GM21619 (cell line): ENCODE results near the gene TRIM36.

Source experiments
- ATAC-seq: cut with Tn5 transposase; IDR thresholded peaks from one replicate; pipeline ENCODE4 v1.9.1; 2021; ENCODE audit not compliant: unreplicated experiment

TRIM36 gene, protein sequence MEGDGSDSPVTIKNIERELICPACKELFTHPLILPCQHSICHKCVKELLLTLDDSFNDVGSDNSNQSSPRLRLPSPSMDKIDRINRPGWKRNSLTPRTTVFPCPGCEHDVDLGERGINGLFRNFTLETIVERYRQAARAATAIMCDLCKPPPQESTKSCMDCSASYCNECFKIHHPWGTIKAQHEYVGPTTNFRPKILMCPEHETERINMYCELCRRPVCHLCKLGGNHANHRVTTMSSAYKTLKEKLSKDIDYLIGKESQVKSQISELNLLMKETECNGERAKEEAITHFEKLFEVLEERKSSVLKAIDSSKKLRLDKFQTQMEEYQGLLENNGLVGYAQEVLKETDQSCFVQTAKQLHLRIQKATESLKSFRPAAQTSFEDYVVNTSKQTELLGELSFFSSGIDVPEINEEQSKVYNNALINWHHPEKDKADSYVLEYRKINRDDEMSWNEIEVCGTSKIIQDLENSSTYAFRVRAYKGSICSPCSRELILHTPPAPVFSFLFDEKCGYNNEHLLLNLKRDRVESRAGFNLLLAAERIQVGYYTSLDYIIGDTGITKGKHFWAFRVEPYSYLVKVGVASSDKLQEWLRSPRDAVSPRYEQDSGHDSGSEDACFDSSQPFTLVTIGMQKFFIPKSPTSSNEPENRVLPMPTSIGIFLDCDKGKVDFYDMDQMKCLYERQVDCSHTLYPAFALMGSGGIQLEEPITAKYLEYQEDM

GRCh38 chr5:115169487-115170133, at the start of gene TRIM36:
Gene TRIM36, minus strand, starts transcription at chr5:115169908. Its CDS starts 274 bp downstream, at chr5:115169634.
- peak; percentile 97 for ATAC-seq

DNA sequence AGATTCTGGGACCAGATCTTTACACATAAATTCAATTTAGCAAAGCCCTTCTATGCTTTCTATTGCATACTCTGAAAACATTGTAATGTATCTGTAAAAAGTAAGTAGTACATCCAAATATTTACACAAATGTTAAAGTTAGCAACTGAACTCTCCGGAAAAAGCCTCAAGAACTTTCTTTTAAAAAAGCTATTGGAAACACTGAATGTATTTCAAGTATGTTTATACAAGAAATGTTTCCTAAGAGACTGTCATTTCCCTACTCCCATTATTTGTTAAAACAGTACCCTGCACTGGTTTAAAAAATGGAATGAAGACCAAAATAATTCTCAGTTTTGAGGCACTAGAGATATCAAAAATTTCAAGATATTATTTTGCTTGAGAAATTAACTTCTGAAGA, 44.8 kb upstream of the TRIM36 start:
- no peak for ATAC-seq

- ATAC-seq, result peak; percentile 100
These were observed 39.6 kb upstream of the TRIM36 start for GRCh38 chr5:115209279-115209678.

DNA sequence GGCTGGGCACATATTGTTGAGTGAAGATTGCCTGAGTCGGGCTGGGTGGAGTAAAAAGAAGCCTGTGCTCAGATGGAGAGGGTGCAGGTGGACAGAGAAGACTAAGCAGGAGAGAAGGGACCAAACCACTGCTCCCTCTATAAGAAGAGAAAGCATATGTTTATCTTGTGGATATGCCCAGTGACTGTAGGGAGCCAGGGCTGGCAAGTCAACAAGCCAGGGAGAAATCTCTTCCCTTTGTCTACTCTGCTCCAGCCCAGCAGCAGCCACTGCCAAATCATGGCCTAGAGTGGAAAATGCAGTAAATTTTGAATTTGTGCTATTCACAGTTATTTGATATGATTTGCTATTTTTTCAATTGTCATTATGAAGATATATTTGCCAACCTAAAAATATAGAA, 33.2 kb upstream of the TRIM36 start:
- no peak for ATAC-seq

DNA sequence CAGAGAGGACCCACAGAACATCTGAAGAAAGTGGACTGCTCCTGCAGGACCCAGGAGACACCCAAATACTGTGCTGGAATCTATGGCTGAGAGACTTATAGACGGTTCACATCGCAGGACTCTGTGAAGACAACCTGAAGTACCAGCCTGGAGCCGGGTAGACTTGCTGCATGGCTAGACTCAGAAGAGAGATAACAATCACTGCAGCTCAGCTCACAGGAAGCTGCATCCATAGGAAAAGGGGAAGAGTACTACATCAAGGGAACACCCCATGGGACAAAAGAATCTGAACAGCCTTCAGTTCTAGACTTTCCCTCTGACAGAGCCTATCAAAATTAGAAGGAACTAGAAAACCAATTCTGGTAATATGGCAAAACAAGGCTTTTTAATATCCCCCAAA, 26.5 kb upstream of the TRIM36 start:
- ATAC-seq, result no peak

DNA sequence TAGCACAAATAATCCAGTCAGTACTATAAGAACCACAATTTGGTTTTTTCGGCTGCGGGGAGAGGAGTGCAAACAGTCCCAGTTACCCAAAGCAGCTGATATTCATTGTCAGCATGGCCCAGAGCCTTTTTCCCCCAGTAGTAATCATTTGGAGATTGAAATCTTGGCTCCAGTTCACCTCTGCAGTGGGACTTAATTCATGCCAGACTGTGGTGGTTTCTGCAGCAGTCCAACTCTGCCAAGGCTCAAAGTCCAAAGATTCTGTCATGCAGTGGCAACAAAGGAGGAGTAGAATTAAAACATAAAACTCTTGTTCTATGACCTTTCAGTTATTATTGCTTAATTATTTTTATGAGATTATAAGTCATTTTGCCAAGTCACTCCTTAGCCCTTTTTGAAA, 25.0 kb upstream of the TRIM36 start:
- ATAC-seq, result no peak

DNA sequence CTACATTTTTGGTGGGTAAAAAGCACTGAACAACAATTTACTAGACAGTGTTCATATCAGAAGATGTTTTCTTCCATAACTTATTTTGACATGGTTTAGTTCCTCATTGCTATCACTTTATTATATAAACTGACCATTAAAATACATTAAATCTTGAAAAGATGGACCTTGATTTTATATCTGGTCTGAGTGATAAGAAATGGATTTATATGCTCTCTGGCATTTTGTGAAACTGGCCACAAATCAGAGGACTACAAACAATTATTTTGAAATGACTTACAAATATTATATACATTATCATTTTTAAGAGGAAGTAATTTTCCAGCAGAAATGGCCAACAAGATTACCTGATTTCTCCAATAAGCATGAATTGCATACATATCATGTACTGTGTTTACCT, 23.6 kb upstream of the TRIM36 start:
- no peak for ATAC-seq

- no peak for ATAC-seq
These were observed 22.4 kb upstream of the TRIM36 start for GRCh38 chr5:115192098-115192497.

DNA sequence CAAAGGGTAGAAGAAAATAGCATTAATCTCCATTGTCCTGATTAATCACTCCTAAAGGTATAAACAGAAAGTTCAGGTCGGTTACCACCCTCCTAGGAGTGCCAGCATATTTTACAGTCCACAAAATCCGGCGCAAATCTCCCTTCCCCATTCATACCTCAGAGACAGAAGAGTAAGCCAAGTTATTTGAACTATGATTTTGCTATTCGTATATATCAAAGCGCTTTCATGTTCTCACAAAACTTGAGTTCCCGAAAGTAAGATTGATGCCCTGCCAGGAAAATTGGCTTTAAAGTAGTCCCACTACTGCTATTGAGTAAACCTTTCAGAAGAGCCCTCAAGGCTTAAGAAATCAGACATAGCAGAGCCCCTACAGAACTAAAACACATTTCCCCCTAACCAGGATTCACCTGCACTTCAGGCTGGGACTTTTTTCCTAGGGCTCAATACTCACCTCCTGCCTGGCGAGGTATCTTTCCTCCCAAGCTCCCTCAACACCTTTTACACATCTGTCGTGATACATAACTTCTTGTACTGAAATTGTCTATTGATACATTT, 21.8 kb upstream of the TRIM36 start:
- no peak for ATAC-seq

- no peak for ATAC-seq
These were observed 20.7 kb upstream of the TRIM36 start for GRCh38 chr5:115190388-115190787.

DNA sequence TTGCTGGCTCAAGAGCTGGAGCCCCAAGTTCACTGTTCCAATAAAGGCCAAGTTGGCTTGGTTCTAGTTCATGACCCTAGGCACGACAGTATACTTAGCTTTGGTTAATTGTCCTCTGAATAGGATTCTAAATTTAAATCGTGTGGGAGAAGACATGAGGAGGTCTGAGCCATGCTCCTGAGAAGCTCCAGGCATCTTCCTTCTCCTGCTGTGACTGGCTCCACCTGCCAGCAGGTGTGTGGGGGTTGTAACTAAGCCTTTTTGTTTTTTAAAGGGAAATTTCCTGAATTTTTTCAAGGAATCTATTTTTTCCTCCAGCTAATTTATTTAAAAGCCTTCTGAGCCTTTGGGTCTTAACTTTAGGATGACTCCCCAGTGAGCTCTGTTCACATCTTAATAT, 20.2 kb upstream of the TRIM36 start:
- ATAC-seq, result no peak

- no peak for ATAC-seq
These were observed 17.1 kb upstream of the TRIM36 start for GRCh38 chr5:115186794-115187193.

DNA sequence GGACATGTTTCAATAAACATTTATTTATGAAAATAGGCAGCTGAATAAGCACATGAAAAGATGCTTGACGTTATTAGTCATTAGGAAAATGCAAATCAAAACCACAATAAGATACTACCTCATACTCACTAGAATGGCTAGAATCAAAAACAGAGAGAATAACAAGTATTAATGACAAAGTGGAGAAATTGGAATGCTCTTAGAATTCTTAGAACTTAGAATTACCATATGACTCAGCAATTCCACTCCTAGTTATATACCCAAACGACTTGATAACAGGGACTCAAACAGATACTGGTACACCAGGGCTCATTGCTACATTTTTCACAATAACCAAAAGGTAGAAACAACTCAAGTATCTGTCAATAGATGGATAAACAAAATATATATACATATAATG, 15.1 kb upstream of the TRIM36 start:
- ATAC-seq, result no peak

DNA sequence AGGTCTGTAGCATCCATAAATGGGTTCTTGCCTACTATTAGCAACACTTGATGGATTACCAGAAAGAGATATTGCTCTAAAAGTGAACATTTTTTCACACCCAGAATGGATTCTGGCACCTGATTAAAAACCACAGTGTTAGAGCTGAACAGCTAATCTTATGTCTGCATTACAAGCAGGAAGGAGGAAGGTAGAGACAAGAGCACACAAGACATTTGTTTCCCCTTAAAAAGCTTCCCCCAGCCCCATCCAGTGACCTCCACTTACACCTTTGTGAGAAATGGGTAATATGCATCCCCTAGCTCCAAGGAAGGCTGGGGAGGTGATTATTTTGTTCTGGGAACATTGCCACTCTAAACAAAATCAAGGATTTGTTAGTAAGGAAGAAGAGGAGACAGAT, 12.0 kb upstream of the TRIM36 start:
- ATAC-seq, result no peak

DNA sequence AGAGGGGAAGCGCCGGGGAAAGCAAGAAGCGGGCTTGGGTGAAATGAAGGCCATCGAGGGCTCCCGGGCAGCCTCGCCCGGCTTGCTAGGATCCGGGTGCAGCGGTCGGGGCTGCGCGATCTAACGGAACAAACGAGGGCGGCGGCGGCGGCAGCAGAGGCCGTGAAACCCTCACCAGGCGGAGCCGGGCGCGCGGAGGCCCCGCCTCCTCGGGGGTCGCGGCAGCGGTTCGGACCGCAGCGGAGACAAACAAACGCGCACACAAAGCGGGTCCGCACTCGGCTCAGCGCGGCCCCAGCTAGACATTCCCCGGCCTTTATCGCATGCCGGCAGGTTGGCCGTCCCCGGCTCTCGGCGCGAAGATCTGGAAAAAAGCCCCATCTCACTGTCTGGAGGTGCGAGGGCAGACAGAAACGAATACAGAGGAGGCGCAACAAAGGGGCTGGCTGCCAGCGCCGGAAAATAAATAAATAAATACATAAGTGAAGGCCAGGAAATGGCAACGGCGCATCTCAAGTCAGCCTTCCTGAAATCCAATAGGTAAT, 10.5 kb upstream of the TRIM36 start:
- ATAC-seq, result peak; percentile 68

GRCh38 chr5:115179394-115180164, 9.9 kb upstream of the TRIM36 start:
- ATAC-seq, result peak; percentile 21

DNA sequence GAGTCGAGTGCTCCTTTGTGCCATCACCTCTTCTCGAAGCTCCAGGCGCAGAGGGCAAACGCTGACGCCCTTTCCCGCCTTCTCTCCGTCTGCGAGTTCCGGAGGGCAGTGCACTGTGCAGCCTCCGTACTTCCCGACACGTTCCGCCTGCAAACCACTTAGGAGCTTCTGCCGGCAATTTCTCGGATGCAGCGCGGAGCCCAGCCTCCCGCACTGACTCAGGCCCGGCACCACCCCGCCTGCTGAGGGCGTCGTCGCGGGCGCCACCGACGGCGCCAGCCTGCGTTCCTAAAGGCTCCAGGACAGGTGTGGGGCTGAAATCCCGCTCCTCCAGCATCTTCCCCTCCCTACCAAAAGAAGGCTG, 9.3 kb upstream of the TRIM36 start:
- no peak for ATAC-seq

DNA sequence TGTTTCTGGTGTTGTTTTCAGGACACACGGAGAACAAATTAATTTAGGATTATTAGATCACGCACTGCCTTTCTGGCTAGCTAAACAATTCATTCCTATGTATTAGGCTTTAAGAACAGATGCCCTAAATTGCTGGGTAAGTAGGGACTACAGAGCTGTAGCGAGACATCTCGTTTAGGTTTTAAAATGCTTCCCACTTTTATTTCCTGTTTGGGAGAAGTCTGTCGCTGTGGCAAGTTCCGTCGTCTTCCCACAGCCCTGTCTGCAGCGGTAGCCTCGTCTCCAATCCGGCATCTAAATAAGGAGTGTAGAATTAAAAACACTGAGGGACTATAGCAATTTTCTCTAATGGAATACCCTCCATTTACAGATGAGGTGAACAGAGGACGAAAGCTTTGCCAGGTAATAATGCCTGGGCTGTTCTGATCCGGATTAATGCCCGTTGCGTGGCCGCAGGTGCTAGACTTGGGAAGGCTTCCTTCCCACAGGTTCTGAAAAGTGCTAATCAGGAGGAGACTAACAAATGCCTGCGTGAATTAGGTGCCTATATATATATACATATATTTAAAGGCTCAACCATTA, 1.3 kb upstream of the TRIM36 start:
- no peak for ATAC-seq

DNA sequence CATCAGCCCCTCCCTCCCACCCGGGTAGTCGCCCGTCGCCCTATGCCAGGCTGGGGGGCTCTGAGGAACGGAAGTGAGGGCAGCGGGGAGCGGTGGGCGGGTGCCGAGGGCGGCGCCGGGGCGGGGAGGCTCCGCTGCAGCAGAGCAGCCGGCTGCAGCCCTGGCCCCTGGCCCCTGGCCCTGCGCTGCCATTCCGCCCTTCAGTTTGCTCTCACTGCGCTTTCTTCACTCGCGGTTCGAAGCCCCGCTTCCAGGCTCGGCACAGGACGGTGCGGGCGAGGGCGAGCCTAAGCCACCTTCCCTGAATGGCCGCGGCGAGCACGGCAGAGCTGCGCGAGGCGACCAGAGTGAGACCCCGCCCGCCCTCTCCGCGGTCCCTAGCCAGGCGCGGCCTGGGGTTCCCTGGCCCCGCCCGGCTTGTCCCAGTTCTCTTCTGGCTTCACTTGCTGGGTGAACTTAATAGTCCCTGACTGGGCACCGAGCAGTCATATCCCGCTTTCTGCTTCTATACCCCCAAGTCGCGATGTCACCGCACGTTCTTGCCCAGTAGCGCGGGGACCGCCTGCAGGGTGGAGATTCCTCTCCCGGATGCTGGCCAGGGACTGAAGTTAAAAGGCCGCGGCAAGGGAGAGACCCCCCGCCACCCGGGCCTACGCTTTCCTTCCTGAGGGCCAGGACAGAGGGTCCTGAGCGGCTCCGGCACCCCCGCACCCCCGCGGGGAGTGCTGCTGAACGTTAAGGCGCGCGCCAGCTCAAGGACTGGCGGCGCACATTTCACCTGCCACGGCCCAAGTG, 623 bp upstream of the TRIM36 start:
- ATAC-seq, result peak; percentile 46
